ENCODE data around the gene TSPAN6.

Gene TSPAN6

GRCh38 chrX:100596601-100597000 lies 40.0 kb downstream of the TSPAN6 start:
- intact Hi-C loops (cut with DNase I) = no loop called here

DNA sequence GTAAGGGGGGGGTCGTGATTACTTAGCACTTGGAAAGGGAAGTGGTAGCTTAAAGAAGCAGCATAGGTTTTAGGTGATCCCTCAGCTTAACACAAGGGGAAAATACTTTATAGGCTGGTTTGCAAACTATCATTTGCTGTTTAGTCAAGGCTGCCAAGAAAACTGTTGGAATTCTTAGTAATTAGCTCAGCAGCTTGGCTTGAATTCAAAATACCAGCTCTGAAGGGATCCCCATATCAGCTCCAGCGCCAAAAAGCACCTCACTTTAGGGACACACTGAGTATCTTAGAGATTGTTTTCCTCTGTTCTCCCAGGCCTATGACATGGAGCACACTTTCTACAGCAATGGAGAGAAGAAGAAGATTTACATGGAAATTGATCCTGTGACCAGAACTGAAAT lies 43.0 kb downstream of the TSPAN6 start:
- intact Hi-C loops (cut with DNase I) = no loop called here

More at GRCh38 chrX:100596601-100597000, 40.0 kb downstream of the TSPAN6 start:
- no peak for DNase-seq

GRCh38 chrX:100593126-100593525 lies 43.5 kb downstream of the TSPAN6 start:
- intact Hi-C loops (cut with DNase I) = no loop called here
- DNase-seq = no peak

More for the DNA sequence above, 43.0 kb downstream of the TSPAN6 start:
- no peak for DNase-seq

- DNase-seq = no peak
- intact Hi-C loops (cut with DNase I) = no loop called here
Measured at GRCh38 chrX:100591256-100592051, 45.2 kb downstream of the TSPAN6 start.

DNA sequence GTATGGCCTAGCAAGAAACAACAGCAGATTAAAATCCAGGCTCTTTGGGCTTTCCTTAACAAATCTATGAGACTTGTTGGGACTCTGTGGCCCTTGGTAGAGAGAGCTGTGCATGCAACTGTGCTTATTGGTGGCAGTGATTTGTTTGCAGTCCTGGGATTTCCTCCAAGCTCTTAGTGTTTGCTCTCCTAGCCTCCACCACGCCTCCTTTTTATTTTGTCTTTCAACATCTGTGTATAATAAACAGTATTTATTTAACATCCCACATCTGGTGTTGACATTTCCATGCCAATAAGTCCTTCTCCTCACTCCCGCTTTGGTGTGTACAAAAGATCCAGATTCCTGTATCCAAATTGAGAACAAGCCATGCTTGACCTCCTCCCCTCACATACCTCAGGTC lies 48.7 kb downstream of the TSPAN6 start:
- DNase-seq = no peak
- intact Hi-C loops (cut with DNase I) = no loop called here

DNA sequence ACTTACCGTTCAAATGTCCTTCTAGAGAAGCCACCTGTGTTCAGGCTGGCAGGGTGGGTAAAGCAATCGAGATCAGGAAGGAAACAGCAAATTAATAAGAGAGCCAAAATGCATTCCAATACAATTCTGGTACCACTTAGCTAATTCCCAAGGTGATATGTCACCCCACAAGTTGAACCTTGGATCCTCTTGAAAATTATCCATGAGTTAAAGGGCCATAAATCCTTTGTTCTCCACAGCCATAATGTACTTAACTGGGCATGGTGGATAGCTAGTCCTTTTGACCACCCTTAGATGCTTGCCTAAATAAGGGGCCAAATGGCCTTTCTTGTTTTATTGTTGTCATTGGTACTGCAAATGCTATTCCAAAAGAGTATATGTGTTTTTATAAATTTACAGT lies 49.9 kb downstream of the TSPAN6 start:
- no peak for DNase-seq
- intact Hi-C loops (cut with DNase I) = no loop called here

- DNase-seq = no peak
- intact Hi-C loops (cut with DNase I) = no loop called here
Measured at GRCh38 chrX:100584611-100585010, 52.0 kb downstream of the TSPAN6 start, which contains the start of gene TNMD. TSS of gene TNMD (plus strand) at chrX:100584936. CDS start at chrX:100585019, 83 bp downstream.

All from head of caudate nucleus (tissue), 42 donors.